ENCODE measurements around the gene AGAP2. TPM values are rescaled to one million over a fixed set of nuclear protein-coding genes. Genes with fewer than 3 reads are reported as not detected.

Gene AGAP2
- total and polyA plus RNA-seq, 2 of the 13 experiments (the other 11 are each of a cell fraction or from before 2014, with no cell fraction given): 0.38 to 0.45 TPM

DNA sequence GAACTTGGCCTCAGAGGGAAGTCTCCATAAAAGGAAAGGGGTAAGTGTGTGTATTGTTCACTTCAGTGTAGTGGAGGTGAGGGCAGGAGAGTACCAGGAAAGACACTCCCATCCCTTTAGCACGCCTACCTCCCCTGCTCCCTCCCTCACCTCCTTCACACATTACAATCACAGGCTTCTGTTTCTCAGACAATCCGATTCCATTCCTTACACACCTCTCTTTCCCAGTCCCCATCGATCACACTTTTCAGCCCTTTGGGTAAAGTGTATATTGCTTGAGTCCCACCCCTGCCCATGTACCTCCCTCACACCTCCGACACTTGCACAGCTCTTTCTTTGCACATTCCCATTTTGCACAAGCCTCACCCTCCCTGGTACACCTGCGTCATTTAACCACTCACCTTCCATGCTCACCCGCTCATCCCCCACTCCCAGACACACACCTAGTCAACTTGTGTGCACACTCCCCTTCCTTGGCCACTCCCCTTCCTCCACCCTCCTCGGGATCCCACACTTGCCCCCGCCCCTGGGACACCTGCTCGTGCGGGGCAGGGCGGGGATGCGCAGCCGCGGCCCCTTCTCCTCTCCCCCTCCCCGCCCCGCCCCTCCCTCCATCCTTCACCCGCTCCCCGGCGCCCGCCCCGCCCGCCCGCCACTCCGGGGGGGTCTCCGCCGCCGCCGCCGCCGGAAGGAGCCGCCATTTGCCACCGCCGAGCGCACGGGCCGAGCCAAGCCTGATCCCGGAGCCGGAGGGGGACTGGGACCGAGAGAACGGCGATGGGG lies 16.1 kb upstream of the AGAP2 start, which contains the start of gene MARCHF9:
Gene MARCHF9, plus strand, starts transcription at position 693 of the 783 bp plus-strand sequence. CDS start 426 bp downstream, outside the sequence.
- no peaks in the 10 kb centered on the region; a peak in 1 of 5 replicates for H3K27me3 ChIP-seq (ENCODE audit: control insufficient read depth in 1 of 2, insufficient read depth in 2 of 2, low read length in 2 of 2)
- H3K4me1 ChIP-seq (ENCODE audit: insufficient read depth, low read length): peaks cover 43% of the 10 kb centered on the region
- H2AFZ ChIP-seq (ENCODE audit: low read length): no peak within 1 kb of the TSS
- no peak for DNase-seq (ENCODE audit: low spot score)
- ChIA-PET CTCF (ENCODE audit: low intra/inter-chr PET ratio, low total read pairs) (no interaction called here), POLR2A (interaction anchor here (1.1 to 3.0 kb wide), 3 partner anchors 10 to 18 kb away, joined by 4 to 14 read pairs (median 6); partner anchors contain the start of genes EEF1AKMT3, METTL1 and TSPAN31)
- H3K79me2 ChIP-seq (ENCODE audit: insufficient read depth, low read length): peaks cover 24% of the 10 kb centered on the region
- peak within 1 kb of the TSS; percentile 96 for H3K4me2 ChIP-seq (ENCODE audit: low read depth, low read length)
- intact Hi-C loops (cut with micrococcal nuclease; ENCODE audit: unreplicated experiment): no loop called here
- no TSS peak for BruUV-seq (replicated peaks)
- no peaks in the 10 kb centered on the region for H3K9me3 ChIP-seq (ENCODE audit: low read length)
- H3K36me3 ChIP-seq (replicated peaks in 1 of 2; ENCODE audit: control insufficient read depth in 1 of 2, insufficient read depth in 2 of 2, low read length in 2 of 2): peaks cover 6 to 9% of the 10 kb centered on the region in 2 experiments; a peak in 3 of 5 replicates
- H3K27ac ChIP-seq (ENCODE audit: extremely low read length, insufficient read depth, low read length): peak within 1 kb of the TSS; percentile 67
- peak within 1 kb of the TSS; percentile 71 for H3K9ac ChIP-seq (ENCODE audit: insufficient read depth, low read depth, low read length)
- ATAC-seq: 0 out of 3 replicates have a peak, but pooled peaks have one; percentile 1
- 2% methylated on average over 41 of the region's 41 CpGs for WGBS (ENCODE audit: low lambda C conversion rate)
- FAIRE-seq: no peak
- peak within 1 kb of the TSS; percentile 81 to 82 (median 81) for H3K4me3 ChIP-seq (replicated peaks in 1 of 3; ENCODE audit: insufficient read depth in 1 of 3, low read depth in 2 of 3, low read length in 3 of 3)
- in situ Hi-C loops (cut with HindIII; ENCODE audit: extremely low pct_ligation_motif_present, low pct_unique_long_range_greater_than_20kb): no loop called here
- H4K20me1 ChIP-seq (ENCODE audit: insufficient read depth, low read length): 0 out of 2 replicates have a peak, but pooled peaks cover 5% of the 10 kb centered on the region
- TF ChIP-seq ZNF253 (CRISPR knock-in tag; IDR thresholded peaks at IDR 0.05; ENCODE audit: borderline replicate concordance): no peak
- TF ChIP-seq ZNF737 (CRISPR knock-in tag; IDR thresholded peaks at IDR 0.05; ENCODE audit: borderline replicate concordance): no peak
- peak; percentile 51; the same call in 1 of the 2 replicates for TF ChIP-seq SALL1 (CRISPR knock-in tag; IDR thresholded peaks at IDR 0.05)
- TF ChIP-seq IRF9 (CRISPR knock-in tag; IDR thresholded peaks at IDR 0.05; ENCODE audit: borderline replicate concordance): 0 out of 2 replicates have a peak, but pooled peaks have one; percentile 38
- TF ChIP-seq, protein P1, sequence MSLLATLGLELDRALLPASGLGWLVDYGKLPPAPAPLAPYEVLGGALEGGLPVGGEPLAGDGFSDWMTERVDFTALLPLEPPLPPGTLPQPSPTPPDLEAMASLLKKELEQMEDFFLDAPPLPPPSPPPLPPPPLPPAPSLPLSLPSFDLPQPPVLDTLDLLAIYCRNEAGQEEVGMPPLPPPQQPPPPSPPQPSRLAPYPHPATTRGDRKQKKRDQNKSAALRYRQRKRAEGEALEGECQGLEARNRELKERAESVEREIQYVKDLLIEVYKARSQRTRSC (CRISPR knock-in tag; IDR thresholded peaks at IDR 0.05; ENCODE audit: low read depth): no peak
- no peak for TF ChIP-seq RFXAP (CRISPR knock-in tag; IDR thresholded peaks at IDR 0.05; ENCODE audit: borderline replicate concordance)
- TF ChIP-seq MAZ (IDR thresholded peaks at IDR 0.05; ENCODE audit: borderline replicate concordance, low read depth, low read length): no peak
- TF ChIP-seq MAZ (CRISPR knock-in tag; IDR thresholded peaks at IDR 0.05; ENCODE audit: low read depth): peak; percentile 64; the same call in 1 of the 2 replicates
- no peak for TF ChIP-seq MAFG (CRISPR knock-in tag; IDR thresholded peaks at IDR 0.05)
- TF ChIP-seq, protein P2, sequence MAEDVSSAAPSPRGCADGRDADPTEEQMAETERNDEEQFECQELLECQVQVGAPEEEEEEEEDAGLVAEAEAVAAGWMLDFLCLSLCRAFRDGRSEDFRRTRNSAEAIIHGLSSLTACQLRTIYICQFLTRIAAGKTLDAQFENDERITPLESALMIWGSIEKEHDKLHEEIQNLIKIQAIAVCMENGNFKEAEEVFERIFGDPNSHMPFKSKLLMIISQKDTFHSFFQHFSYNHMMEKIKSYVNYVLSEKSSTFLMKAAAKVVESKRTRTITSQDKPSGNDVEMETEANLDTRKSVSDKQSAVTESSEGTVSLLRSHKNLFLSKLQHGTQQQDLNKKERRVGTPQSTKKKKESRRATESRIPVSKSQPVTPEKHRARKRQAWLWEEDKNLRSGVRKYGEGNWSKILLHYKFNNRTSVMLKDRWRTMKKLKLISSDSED (CRISPR knock-in tag; IDR thresholded peaks at IDR 0.05): no peak
- peak; percentile 26; the same call in 1 of the 2 replicates for TF ChIP-seq SIN3A (IDR thresholded peaks at IDR 0.05; ENCODE audit: borderline replicate concordance, low read depth, low read length)
- TF ChIP-seq, protein P3, sequence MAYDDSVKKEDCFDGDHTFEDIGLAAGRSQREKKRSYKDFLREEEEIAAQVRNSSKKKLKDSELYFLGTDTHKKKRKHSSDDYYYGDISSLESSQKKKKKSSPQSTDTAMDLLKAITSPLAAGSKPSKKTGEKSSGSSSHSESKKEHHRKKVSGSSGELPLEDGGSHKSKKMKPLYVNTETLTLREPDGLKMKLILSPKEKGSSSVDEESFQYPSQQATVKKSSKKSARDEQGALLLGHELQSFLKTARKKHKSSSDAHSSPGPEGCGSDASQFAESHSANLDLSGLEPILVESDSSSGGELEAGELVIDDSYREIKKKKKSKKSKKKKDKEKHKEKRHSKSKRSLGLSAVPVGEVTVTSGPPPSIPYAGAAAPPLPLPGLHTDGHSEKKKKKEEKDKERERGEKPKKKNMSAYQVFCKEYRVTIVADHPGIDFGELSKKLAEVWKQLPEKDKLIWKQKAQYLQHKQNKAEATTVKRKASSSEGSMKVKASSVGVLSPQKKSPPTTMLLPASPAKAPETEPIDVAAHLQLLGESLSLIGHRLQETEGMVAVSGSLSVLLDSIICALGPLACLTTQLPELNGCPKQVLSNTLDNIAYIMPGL (CRISPR knock-in tag; IDR thresholded peaks at IDR 0.05; ENCODE audit: borderline replicate concordance in 1 of 2, low read depth in 1 of 2): 0 out of 4 replicates have a peak, but pooled peaks of 1 of the 2 experiments have one; percentile 48
- no peak for TF ChIP-seq GLI4 (CRISPR knock-in tag; IDR thresholded peaks at IDR 0.05; ENCODE audit: borderline replicate concordance)
- TF ChIP-seq ZNF746 (CRISPR knock-in tag; IDR thresholded peaks at IDR 0.05): no peak
- TF ChIP-seq POGK (CRISPR knock-in tag; conservative IDR thresholded peaks at IDR 0.05): 0 out of 2 replicates have a peak, but pooled peaks have one; percentile 45
